ENCODE results near the gene GPER1.
A peak's percentile ranks its signal among the peaks of the same experiment; 100 is the strongest.
"Not testable (repeated sequence)": the region's sequence is repeated elsewhere in the genome, so short reads cannot be mapped to it uniquely, and the experiment has no call there.

GPER1 gene

GRCh38 chr7:1087952-1088920 lies at the start of gene GPER1:
Gene GPER1 (plus strand): TSS chr7:1088113. CDS start chr7:1091729, 3,616 bp downstream.
- TF ChIP-seq POLR2A (IDR thresholded peaks at IDR 0.05; ENCODE audit: low read length) (no peak), GATA1 (IDR thresholded peaks at IDR 0.05; ENCODE audit: low read depth, low read length) (no peak)
- no peak for DNase-seq

- DNase-seq: not testable (repeated sequence)
Measured at GRCh38 chr7:1040233-1040632, 47.7 kb upstream of the GPER1 start.

- no peak for TF ChIP-seq GATA1 (IDR thresholded peaks at IDR 0.05; ENCODE audit: low read depth, low read length)
- TF ChIP-seq POLR2A (IDR thresholded peaks at IDR 0.05; ENCODE audit: low read length): no peak
- DNase-seq: no peak
Measured at GRCh38 chr7:1040790-1041189, 47.1 kb upstream of the GPER1 start.

GRCh38 chr7:1041551-1042491 lies 46.1 kb upstream of the GPER1 start:
- peak; percentile 41 to 51 for DNase-seq
- TF ChIP-seq POLR2A (IDR thresholded peaks at IDR 0.05; ENCODE audit: low read length) (no peak), GATA1 (IDR thresholded peaks at IDR 0.05; ENCODE audit: low read depth, low read length) (no peak)

GRCh38 chr7:1042492-1042833 lies 45.5 kb upstream of the GPER1 start:
- DNase-seq: peak; percentile 41 to 51
- TF ChIP-seq POLR2A (IDR thresholded peaks at IDR 0.05; ENCODE audit: low read length) (no peak), GATA1 (IDR thresholded peaks at IDR 0.05; ENCODE audit: low read depth, low read length) (no peak)

- TF ChIP-seq POLR2A (IDR thresholded peaks at IDR 0.05; ENCODE audit: low read length): no peak
- TF ChIP-seq GATA1 (IDR thresholded peaks at IDR 0.05; ENCODE audit: low read depth, low read length): no peak
- peak in 1 of 2 experiments; percentile 48 for DNase-seq
Measured at GRCh38 chr7:1043552-1044188, 44.2 kb upstream of the GPER1 start.

GRCh38 chr7:1044189-1045068 lies 43.5 kb upstream of the GPER1 start, which contains the start of gene GPR146:
Gene GPR146 (plus strand): TSS chr7:1044546. CDS start chr7:1057516, 12,970 bp downstream.
- peak; percentile 57 for TF ChIP-seq POLR2A (IDR thresholded peaks at IDR 0.05; ENCODE audit: low read length)
- TF ChIP-seq GATA1 (IDR thresholded peaks at IDR 0.05; ENCODE audit: low read depth, low read length): no peak
- peak; percentile 97 to 98 for DNase-seq

GRCh38 chr7:1045069-1046063 lies 42.5 kb upstream of the GPER1 start:
- TF ChIP-seq POLR2A (IDR thresholded peaks at IDR 0.05; ENCODE audit: low read length) (no peak), GATA1 (IDR thresholded peaks at IDR 0.05; ENCODE audit: low read depth, low read length) (no peak)
- peak; percentile 73 to 77 for DNase-seq

- TF ChIP-seq POLR2A (IDR thresholded peaks at IDR 0.05; ENCODE audit: low read length) (no peak), GATA1 (IDR thresholded peaks at IDR 0.05; ENCODE audit: low read depth, low read length) (no peak)
- no peak for DNase-seq
Measured at GRCh38 chr7:1046722-1047679, 40.9 kb upstream of the GPER1 start.

- TF ChIP-seq GATA1 (IDR thresholded peaks at IDR 0.05; ENCODE audit: low read depth, low read length) (no peak), POLR2A (IDR thresholded peaks at IDR 0.05; ENCODE audit: low read length) (no peak)
Measured at GRCh38 chr7:1049006-1049741, 38.7 kb upstream of the GPER1 start.

More at GRCh38 chr7:1049006-1049741, 38.7 kb upstream of the GPER1 start:
- no peak for DNase-seq

Data from erythroblast (primary cell).